Muscle of leg (tissue), 11 donors: ENCODE measurements around the gene CEBPE. TPM values are rescaled to one million over a fixed set of nuclear protein-coding genes. Genes with fewer than 3 reads are reported as not detected.

ENCODE experiments used
- DNase-seq: peaks from one replicate; pipeline ENCODE4 v3.0.0; 2013
- H3K27ac ChIP-seq: one replicate; pipeline ENCODE4 v1.5.1; 2013; ENCODE audit warnings: mild to moderate bottlenecking, low read length, control low read depth
- H3K27me3 ChIP-seq: one replicate; pipeline ENCODE4 v1.6.1; 2013; ENCODE audit warnings: low read length; ENCODE audit not compliant: control insufficient read depth, insufficient read depth
- H3K36me3 ChIP-seq: one replicate; pipeline ENCODE4 v1.6.1; 2013; ENCODE audit warnings: low read length; ENCODE audit not compliant: control insufficient read depth, insufficient read depth
- H3K4me1 ChIP-seq: one replicate; pipeline ENCODE4 v1.6.1; 2013; ENCODE audit warnings: low read length; ENCODE audit not compliant: control insufficient read depth, insufficient read depth
- H3K4me3 ChIP-seq: one replicate; pipeline ENCODE4 v1.5.1; 2013; ENCODE audit warnings: low read length, control low read depth
- H3K9me3 ChIP-seq: replicated peaks from 2 replicates; pipeline ENCODE4 v1.6.1; 2013; ENCODE audit warnings: low read depth, low read length; ENCODE audit not compliant: control insufficient read depth
- WGBS: methylation state at CpG from one replicate; pipeline ENCODE4 v1.1.5; 2013; ENCODE audit warnings: missing lambda C conversion rate; ENCODE audit not compliant: insufficient coverage; 5-methylcytosine and 5-hydroxymethylcytosine counted together
- polyA plus RNA-seq, 8 donors: library from polyadenylated mRNA; unstranded; fragments of 120-200 nt; gene quantifications; one replicate each; pipeline versions ENCODE4 v1.2.1 to v1.2.3, GENCODE V29; 2013; ENCODE audit warnings: inconsistent platforms in 1 of 8, low replicate concordance in 1 of 8; ENCODE audit not compliant: insufficient read length in 8 of 8, insufficient read depth in 1 of 8
- total RNA-seq: library from RNA; stranded (reverse); fragments of 120-200 nt; gene quantifications from one replicate; pipeline ENCODE4 v1.2.4, GENCODE V29; 2013

The CEBPE gene
- total and polyA plus RNA-seq, 9 donors = 0.12 to 0.33 (median 0.16) TPM

DNA sequence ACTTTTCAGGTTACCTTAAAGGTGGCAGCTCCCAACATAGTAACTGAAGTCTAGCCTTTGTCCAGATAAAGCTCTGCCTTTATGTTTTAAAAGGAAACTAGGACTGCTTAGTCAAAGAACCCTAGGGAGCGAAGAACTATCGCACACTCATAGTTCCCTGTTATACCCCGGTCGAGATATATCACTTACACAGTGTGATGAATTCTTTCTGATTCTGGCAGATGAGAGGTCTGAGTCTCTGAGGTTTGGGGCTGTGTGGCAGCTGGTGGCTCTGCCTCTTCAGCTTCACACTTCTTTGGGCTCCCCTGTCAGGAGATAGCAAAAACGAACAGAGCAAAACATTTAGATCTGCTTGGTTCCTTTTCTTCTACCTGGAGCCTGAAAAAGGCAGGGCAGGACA, 41.1 kb downstream of the CEBPE start:
- Histone ChIP-seq H3K36me3 (peaks cover 66% of the 10 kb centered on the region), H3K27ac (no peak overlapping the region)
- WGBS = 100% methylated on average over 1 of the region's 5 CpGs

GRCh38 chr14:23076785-23077408, 42.2 kb downstream of the CEBPE start:
- Histone ChIP-seq H3K4me3 (no peak overlapping the region), H3K27ac (no peak overlapping the region), H3K4me1 (peaks cover 6% of the 10 kb centered on the region), H3K27me3 (no peaks in the 10 kb centered on the region), H3K36me3 (peaks cover 69% of the 10 kb centered on the region), H3K9me3 (no peaks in the 10 kb centered on the region)
- no CpG with 5 or more reads among the region's 5 CpGs for WGBS
- DNase-seq = peak; percentile 44

More for the DNA sequence above, 41.1 kb downstream of the CEBPE start:
- no peak for DNase-seq
- Histone ChIP-seq H3K4me3 (no peak overlapping the region), H3K4me1 (no peaks in the 10 kb centered on the region), H3K9me3 (no peaks in the 10 kb centered on the region), H3K27me3 (no peaks in the 10 kb centered on the region)

DNA sequence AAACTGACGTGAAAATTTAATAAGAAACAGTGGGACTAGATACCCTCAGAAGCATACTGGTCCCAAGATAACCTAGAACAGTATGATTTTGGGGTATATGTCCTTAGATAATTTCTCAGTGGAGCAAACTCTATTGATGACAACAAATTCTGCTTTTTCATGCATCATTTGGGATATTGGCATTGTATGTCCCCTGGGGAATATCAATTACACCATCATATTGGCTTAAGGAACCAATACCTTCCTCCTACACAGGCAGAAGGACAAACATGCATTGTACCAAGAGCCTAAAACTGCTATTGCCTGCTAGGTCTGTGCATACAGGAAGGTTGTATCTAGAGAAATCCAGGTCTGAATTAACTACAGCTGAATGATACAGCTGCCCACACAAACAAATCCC, 44.1 kb downstream of the CEBPE start:
- H3K4me3 ChIP-seq = no peak overlapping the region
- H3K27ac ChIP-seq = no peak overlapping the region
- no peaks in the 10 kb centered on the region for H3K9me3 ChIP-seq
- no CpG with 5 or more reads among the region's 1 CpG for WGBS
- peaks cover 18% of the 10 kb centered on the region for H3K4me1 ChIP-seq
- DNase-seq = no peak
- H3K27me3 ChIP-seq = no peaks in the 10 kb centered on the region
- peaks cover 57% of the 10 kb centered on the region for H3K36me3 ChIP-seq

DNA sequence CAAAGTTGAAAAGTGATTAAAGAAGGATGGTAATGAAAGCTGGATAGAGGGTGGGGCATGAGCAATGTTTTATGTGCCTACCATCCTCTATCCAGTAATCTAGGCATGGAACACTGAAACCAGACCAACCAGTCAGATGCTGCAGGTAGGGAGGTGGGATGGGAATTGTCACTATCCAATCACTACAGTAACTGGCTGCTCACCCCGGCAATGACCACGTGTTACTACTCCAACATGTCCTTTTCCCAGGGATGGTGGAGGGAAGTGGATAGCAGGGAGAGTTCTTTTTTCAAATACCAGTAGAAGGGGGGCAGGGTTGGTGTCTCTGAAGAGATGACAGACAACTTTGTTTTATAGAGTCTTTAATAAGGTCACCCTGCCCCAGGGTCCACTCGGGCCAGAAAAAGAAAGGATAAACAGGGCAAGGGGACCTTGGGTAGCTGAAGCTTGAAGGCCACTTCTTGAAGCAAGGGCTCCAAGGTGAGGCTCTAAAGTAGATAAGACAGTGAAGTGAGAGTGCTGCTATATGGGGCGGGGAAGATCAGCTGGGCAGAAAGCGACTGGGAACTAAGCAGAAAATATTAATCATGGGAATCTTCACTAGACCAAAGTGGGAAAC, 47.0 kb downstream of the CEBPE start:
- Histone ChIP-seq H3K27ac (peak overlapping the region; percentile 73), H3K4me1 (peaks cover 26% of the 10 kb centered on the region), H3K36me3 (peaks cover 59% of the 10 kb centered on the region), H3K27me3 (no peaks in the 10 kb centered on the region), H3K9me3 (no peaks in the 10 kb centered on the region), H3K4me3 (peak overlapping the region; percentile 74)
- DNase-seq = no peak
- 77% methylated on average over 3 of the region's 5 CpGs for WGBS

DNA sequence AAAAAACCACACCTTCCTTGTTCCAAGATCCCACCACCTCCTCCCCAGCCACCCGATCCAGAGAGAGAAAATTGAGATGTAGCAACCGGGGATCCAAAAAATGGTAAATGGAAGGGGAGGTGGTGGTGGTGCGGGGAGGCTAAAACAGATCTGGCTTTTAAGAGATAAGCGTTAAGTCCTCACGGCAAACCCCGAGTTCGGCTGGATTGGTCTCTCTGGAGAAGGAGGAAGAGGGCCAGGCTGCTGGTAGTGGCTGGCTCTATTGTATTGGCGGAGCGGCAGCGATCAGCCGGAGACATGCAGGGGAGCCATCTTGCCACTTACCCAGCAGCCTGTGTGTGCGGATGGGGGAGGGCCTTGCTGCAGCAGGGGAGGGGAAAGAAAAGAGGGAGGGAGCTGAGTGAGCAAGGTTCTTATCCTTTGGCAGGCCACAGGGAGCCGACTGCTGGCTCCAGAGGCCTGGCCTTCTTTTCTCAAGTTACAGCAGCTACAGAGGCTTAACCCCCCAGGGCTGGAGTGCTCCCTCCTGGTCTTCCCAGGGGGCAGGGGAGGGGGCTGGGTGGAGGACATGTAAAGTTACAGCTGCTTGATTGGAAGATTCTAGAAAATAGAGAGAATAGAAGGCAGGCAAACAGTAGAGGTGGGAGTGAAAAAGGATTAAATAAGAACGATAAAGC, 47.7 kb downstream of the CEBPE start:
- no peaks in the 10 kb centered on the region for H3K27me3 ChIP-seq
- peak; percentile 96 for DNase-seq
- peaks cover 57% of the 10 kb centered on the region for H3K36me3 ChIP-seq
- H3K4me1 ChIP-seq = peaks cover 26% of the 10 kb centered on the region
- peak overlapping the region; percentile 74 for H3K4me3 ChIP-seq
- WGBS = 1% methylated on average over 10 of the region's 14 CpGs
- no peaks in the 10 kb centered on the region for H3K9me3 ChIP-seq
- peak overlapping the region; percentile 90 for H3K27ac ChIP-seq

GRCh38 chr14:23070262-23071129, 48.6 kb downstream of the CEBPE start:
- Histone ChIP-seq H3K9me3 (no peaks in the 10 kb centered on the region), H3K27me3 (no peaks in the 10 kb centered on the region), H3K4me1 (peaks cover 26% of the 10 kb centered on the region), H3K36me3 (peaks cover 58% of the 10 kb centered on the region), H3K27ac (peak overlapping the region; percentile 90), H3K4me3 (peak overlapping the region; percentile 74)
- whole genome bisulfite sequencing = 15% methylated on average over 4 of the region's 10 CpGs
- no peak for DNase-seq

DNA sequence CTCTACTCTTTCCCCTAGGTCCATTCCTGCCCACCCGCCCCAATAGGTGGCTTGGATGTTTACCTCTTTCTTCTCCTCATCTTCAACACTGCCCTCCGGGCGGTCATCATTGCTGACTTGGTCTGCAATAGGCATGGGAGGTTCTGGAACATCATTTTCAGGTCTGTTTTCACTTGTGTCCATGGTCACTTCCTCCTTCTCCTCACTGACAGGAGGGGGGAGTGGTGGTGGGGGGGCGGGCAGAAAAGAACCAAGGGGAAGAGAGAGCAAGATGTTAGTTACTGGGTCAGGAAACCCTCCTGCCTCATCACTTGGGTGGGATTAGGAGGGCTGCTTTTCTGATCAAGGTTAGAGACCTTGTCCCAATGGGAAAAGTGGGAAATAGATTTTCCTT, 49.6 kb downstream of the CEBPE start:
- H3K27ac ChIP-seq = peak overlapping the region; percentile 6
- no peaks in the 10 kb centered on the region for H3K27me3 ChIP-seq
- H3K4me3 ChIP-seq = no peak overlapping the region
- no peaks in the 10 kb centered on the region for H3K9me3 ChIP-seq
- peaks cover 60% of the 10 kb centered on the region for H3K36me3 ChIP-seq
- peaks cover 26% of the 10 kb centered on the region for H3K4me1 ChIP-seq
- no peak for DNase-seq
- WGBS = 90% methylated on average over 2 of the region's 4 CpGs

DNA sequence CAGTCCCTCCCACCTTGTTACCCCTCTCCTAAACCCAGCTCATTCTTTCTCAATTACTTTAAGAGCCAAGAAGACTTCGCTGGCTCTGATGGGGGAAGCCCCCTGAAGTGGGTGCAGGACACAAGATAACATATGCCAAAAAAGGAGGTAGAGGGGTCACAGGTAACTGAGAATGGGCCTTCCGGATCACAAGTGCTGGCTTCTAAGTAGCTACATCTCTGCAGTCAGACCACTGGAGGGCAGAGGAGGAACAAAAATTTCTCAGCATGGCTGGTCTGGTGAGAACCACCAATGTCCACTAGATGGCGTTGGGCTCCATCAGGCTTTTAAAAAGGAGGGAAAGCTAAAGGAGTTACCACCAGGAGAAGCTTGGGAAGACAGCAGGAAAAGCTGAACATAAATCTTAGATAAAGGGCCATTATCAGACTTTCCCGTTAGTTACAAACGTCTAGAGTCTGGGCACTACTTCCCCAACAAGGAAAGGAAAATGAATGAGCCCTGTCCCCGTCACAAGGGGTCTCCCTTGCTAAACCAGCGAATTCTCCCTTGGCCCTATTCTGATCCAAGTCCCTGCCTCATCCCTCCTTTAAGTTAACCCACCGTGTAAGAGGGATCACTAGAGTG, 50.2 kb downstream of the CEBPE start:
- H3K9me3 ChIP-seq = no peaks in the 10 kb centered on the region
- peak; percentile 94 for DNase-seq
- WGBS = 22% methylated on average over 6 of the region's 8 CpGs
- H3K4me1 ChIP-seq = peaks cover 26% of the 10 kb centered on the region
- no peaks in the 10 kb centered on the region for H3K27me3 ChIP-seq
- no peak overlapping the region for H3K4me3 ChIP-seq
- peaks cover 62% of the 10 kb centered on the region for H3K36me3 ChIP-seq
- peak overlapping the region; percentile 6 for H3K27ac ChIP-seq

DNA sequence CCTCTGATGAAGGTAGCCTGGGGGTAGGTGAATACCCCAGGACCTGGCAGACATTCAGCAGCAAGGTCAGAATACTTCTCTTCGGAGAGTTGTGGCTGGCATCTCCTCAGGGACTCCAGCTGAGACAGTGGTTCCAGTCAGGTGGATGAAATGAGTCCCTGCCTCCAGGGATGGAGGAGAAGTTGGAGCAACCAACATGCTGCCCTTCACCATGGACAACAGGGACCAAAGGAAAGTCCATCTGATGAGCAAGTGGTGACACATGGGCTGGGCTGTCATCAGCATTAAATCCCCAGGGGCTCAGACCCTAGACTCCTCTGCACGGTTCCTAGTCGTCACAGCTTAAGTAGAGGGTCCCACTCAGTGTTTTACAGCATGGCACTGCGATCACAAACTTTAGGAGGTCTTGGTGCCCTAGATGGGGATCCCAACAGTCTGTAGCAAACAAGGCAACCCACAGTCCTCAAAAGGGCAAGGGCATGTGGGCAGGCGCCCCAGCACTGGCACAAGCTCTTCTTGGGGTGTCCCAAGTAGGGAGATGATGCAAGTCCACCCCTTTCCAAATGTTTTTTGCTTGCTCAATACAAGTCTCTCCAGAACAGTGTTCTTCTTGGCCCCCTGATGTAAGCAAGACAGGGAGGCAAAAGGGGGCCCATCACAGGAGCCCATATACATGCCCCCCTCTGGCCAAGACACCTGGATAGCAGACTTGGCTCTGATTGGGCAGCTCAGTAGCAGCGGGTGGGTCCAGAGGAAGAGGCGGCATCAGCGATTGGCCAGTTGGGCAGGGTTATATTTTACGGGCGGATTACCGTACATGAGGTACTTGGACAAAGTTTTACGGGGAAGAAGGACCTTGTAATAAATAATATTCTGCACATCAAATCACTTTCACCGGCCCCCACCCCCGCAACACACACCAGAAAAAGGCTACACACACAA, 50.9 kb downstream of the CEBPE start:
- peaks cover 26% of the 10 kb centered on the region for H3K4me1 ChIP-seq
- no peak for DNase-seq
- WGBS = 83% methylated on average over 6 of the region's 14 CpGs
- no peak overlapping the region for H3K27ac ChIP-seq
- no peaks in the 10 kb centered on the region for H3K27me3 ChIP-seq
- peaks cover 68% of the 10 kb centered on the region for H3K36me3 ChIP-seq
- no peak overlapping the region for H3K4me3 ChIP-seq
- H3K9me3 ChIP-seq = no peaks in the 10 kb centered on the region
